OCI-LY7 (cell line): ENCODE data around the gene BRAF. TPM values are rescaled to one million over a fixed set of nuclear protein-coding genes. Genes with fewer than 3 reads are reported as not detected.

Experiments
- BruUV-seq: library from RNA; stranded (reverse); fragments of 400-500 nt; replicated peaks from 2 replicates; lab custom pipeline; 2021; lab: Mats Ljungman, UMichigan
- CTCF ChIA-PET: fragments of 300-600 bp; sonication (Branson Sonifier 250); formaldehyde crosslinking; loops from one replicate; lab custom pipeline; 2022; ENCODE audit warnings: antibody characterized with exemption; ENCODE audit not compliant: unreplicated experiment; lab: Charles Lee
- POLR2A ChIA-PET: fragments of 300-600 bp; sonication (Branson Sonifier 250); formaldehyde crosslinking; loops from one replicate; lab custom pipeline; 2022; ENCODE audit warnings: antibody characterized with exemption; lab: Charles Lee
- DNase-seq: peaks from one replicate; pipeline ENCODE4 v3.0.0-alpha.2; 2015; ENCODE audit warnings: low spot score
- H2AFZ ChIP-seq: fragments of 200-600 bp; sonication (generic), shearing (Covaris generic); 2 replicates; pipeline ENCODE4 v1.6.1; 2014; ENCODE audit warnings: mild to moderate bottlenecking, antibody characterized with exemption, low read length, moderate library complexity
- H3K27ac ChIP-seq: fragments of 200-600 bp; sonication (generic); 2 replicates; pipeline ENCODE4 v1.5.1; 2014; ENCODE audit warnings: mixed run types, low read depth, mild to moderate bottlenecking, moderate library complexity, low read length, inconsistent platforms; ENCODE audit not compliant: poor library complexity, severe bottlenecking
- H3K36me3 ChIP-seq: fragments of 200-600 bp; sonication (generic); 2 replicates; pipeline ENCODE4 v1.6.1; 2014; ENCODE audit warnings: mild to moderate bottlenecking, antibody characterized with exemption, low read length, moderate library complexity, mixed read lengths; ENCODE audit not compliant: insufficient read depth
- H3K4me1 ChIP-seq: fragments of 200-600 bp; sonication (generic); 2 replicates; pipeline ENCODE4 v1.5.1; 2014; ENCODE audit warnings: mild to moderate bottlenecking, low read length; ENCODE audit not compliant: insufficient read depth, poor library complexity, severe bottlenecking
- H3K4me2 ChIP-seq: fragments of 200-600 bp; sonication (generic); 2 replicates; pipeline ENCODE4 v1.6.1; 2014; ENCODE audit warnings: mild to moderate bottlenecking, low read length
- H3K4me3 ChIP-seq: fragments of 200-600 bp; sonication (generic); 2 replicates; pipeline ENCODE4 v1.5.1; 2014; ENCODE audit warnings: mild to moderate bottlenecking, low read depth, low read length; ENCODE audit not compliant: poor library complexity, severe bottlenecking
- H3K79me2 ChIP-seq: fragments of 200-600 bp; sonication (generic); 2 replicates; pipeline ENCODE4 v1.6.1; 2016; ENCODE audit warnings: low read depth, mild to moderate bottlenecking, low read length, moderate library complexity, mixed read lengths; ENCODE audit not compliant: insufficient read depth
- H3K9me2 ChIP-seq: fragments of 200-600 bp; sonication (generic); 2 replicates; pipeline ENCODE4 v1.6.1; 2016; ENCODE audit warnings: mild to moderate bottlenecking, low read length, mixed read lengths; ENCODE audit not compliant: insufficient read depth
- H3K9me3 ChIP-seq: fragments of 200-600 bp; sonication (generic); 2 replicates; pipeline ENCODE4 v1.6.1; 2014; ENCODE audit warnings: mild to moderate bottlenecking, mixed run types, low read length, mixed read lengths
- H4K20me1 ChIP-seq: fragments of 200-600 bp; sonication (generic); 2 replicates; pipeline ENCODE4 v1.6.1; 2014; ENCODE audit warnings: mild to moderate bottlenecking, antibody characterized with exemption, low read length, moderate library complexity, mixed read lengths; ENCODE audit not compliant: insufficient read depth
- EZH2phosphoT487 ChIP-seq: fragments of 200-600 bp; sonication (generic); IDR thresholded peaks from 2 replicates; pipeline ENCODE4 v1.6.1; 2018; ENCODE audit warnings: low read depth, borderline replicate concordance, mild to moderate bottlenecking, mixed run types, antibody characterized with exemption, low read length, moderate library complexity, mixed read lengths
- intact Hi-C: fragments of 100-400 bp; cut with micrococcal nuclease; formaldehyde crosslinking; loops from one replicate; pipeline ENCODE4 v1.10.0; 2022; ENCODE audit not compliant: unreplicated experiment
- total RNA-seq, 2 experiments: library from RNA; depleted of rRNA in 1 of 2; stranded (reverse); fragments of >200 nt in 1 of 2; shearing (Covaris generic) in 1 of 2; gene quantifications; 2 replicates each; pipeline ENCODE4 v1.2.3, GENCODE V29; 2014 to 2022
- TF ChIP-seq, protein P1 (sequence below): fragments of 200-600 bp; sonication (generic); conservative IDR thresholded peaks from 2 replicates; pipeline ENCODE4 v1.5.1; 2014; ENCODE audit warnings: mild to moderate bottlenecking, antibody characterized with exemption, low read length, moderate library complexity, mixed read lengths

Gene BRAF
- total RNA-seq, 2 experiments from 2014 or later: 17.1 to 41.6 TPM

DNA sequence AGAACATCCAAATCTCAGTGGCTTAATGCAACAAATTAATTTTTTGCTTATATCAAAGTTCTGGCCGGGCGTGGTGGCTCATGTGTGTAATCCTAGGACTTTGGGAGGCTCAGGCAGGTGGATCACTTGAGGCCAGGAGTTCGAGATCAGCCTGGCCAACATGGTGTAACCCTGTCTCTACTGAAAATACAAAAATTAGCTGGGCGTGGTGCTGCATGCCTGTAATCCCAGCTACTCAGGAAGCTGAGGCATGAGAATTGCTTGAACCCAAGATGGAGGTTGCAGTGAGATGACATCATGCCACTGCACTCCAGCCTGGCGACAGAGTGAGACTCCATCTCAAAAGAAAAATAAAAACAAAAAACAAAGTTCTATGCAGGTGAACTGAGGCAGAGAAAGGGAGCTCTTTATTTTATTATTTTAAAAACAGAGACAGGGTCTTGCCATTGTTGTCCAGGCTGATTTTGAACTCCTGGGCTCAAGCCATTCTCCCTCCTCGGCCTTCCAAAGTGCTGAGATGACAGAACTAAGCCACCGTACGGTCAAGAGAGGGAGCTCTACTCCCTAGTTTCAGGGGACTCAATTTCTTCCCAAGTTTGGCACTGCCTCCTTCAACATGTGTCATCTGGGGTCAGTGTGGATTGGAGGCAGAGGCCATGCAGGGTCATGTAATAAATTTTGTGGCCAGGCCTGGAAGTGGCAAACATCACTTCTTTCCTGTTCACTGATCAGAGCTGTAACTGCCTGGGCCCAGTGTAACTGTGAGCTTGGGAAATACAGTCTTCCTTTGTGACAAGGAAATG lies 249.6 kb downstream of the BRAF start:
- no peak overlapping the region; the same call in 1 of the 2 replicates for H2AFZ ChIP-seq
- H3K36me3 ChIP-seq: peaks cover 35% of the 10 kb centered on the region
- H3K9me2 ChIP-seq: no peaks in the 10 kb centered on the region
- peak; percentile 40 for DNase-seq
- peak overlapping the region; percentile 100 for H3K4me2 ChIP-seq
- intact Hi-C loops: loop anchor here (1.0 to 10.0 kb wide), 8 partner anchors 21 to 1320 kb away; partner anchors contain the start of genes BRAF, LUC7L2, MRPS33 and NDUFB2
- no peak for TF ChIP-seq EZH2phosphoT487
- TF ChIP-seq, protein P1, sequence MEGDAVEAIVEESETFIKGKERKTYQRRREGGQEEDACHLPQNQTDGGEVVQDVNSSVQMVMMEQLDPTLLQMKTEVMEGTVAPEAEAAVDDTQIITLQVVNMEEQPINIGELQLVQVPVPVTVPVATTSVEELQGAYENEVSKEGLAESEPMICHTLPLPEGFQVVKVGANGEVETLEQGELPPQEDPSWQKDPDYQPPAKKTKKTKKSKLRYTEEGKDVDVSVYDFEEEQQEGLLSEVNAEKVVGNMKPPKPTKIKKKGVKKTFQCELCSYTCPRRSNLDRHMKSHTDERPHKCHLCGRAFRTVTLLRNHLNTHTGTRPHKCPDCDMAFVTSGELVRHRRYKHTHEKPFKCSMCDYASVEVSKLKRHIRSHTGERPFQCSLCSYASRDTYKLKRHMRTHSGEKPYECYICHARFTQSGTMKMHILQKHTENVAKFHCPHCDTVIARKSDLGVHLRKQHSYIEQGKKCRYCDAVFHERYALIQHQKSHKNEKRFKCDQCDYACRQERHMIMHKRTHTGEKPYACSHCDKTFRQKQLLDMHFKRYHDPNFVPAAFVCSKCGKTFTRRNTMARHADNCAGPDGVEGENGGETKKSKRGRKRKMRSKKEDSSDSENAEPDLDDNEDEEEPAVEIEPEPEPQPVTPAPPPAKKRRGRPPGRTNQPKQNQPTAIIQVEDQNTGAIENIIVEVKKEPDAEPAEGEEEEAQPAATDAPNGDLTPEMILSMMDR: peak; percentile 79
- peaks cover 63% of the 10 kb centered on the region for H3K4me1 ChIP-seq
- peak overlapping the region; percentile 98 for H3K27ac ChIP-seq
- H3K79me2 ChIP-seq: peaks cover 39% of the 10 kb centered on the region
- ChIA-PET CTCF (no interaction called here), POLR2A (interaction anchor here (0.6 to 4.5 kb wide), 9 partner anchors 9 to 338 kb away, joined by 3 to 26 read pairs (median 6); partner anchors contain the start of gene NDUFB2)
- BruUV-seq: no TSS peak
- H3K4me3 ChIP-seq: peak overlapping the region; percentile 81
- H3K9me3 ChIP-seq: no peaks in the 10 kb centered on the region
- no peaks in the 10 kb centered on the region for H4K20me1 ChIP-seq

GRCh38 chr7:140674356-140674800 lies 250.4 kb downstream of the BRAF start:
- Histone ChIP-seq H3K4me2 (peak overlapping the region; percentile 100), H3K27ac (peak overlapping the region; percentile 98), H2AFZ (no peak overlapping the region; the same call in 1 of the 2 replicates), H3K4me1 (peaks cover 63% of the 10 kb centered on the region), H3K4me3 (peak overlapping the region; percentile 81), H3K9me2 (no peaks in the 10 kb centered on the region), H4K20me1 (no peaks in the 10 kb centered on the region), H3K36me3 (peaks cover 28% of the 10 kb centered on the region), H3K9me3 (no peaks in the 10 kb centered on the region), H3K79me2 (peaks cover 39% of the 10 kb centered on the region)
- intact Hi-C loops: loop anchor here (1.0 to 10.0 kb wide), 7 partner anchors 22 to 1320 kb away; partner anchors contain the start of genes BRAF, LUC7L2, MRPS33 and NDUFB2
- ChIA-PET CTCF (interaction anchor here (0.5 to 0.6 kb wide), 2 partner anchors 29 to 340 kb away, joined by 3 read pairs; partner anchors contain the start of gene MRPS33), POLR2A (interaction anchor here (0.5 to 4.5 kb wide), 10 partner anchors 9 to 1419 kb away, joined by 3 to 26 read pairs (median 5); partner anchors contain the start of gene NDUFB2)
- BruUV-seq: no TSS peak
- TF ChIP-seq EZH2phosphoT487: no peak
- TF ChIP-seq, protein P1: no peak
- peak; percentile 92 for DNase-seq
